Heart left ventricle (tissue), 16 donors: Measurements from ENCODE around the gene SPSB3. TPM values are rescaled to one million over a fixed set of nuclear protein-coding genes. Genes with fewer than 3 reads are reported as not detected.

ENCODE experiments used
- ATAC-seq, 4 donors: fragments of 200-7000 bp; cut with Tn5 transposase; one replicate each; pipeline ENCODE4 v1.9.1; 2020 to 2022; ENCODE audit warnings: moderate library complexity in 4 of 4, mild to moderate bottlenecking in 3 of 4, moderate number of reproducible peaks in 1 of 4
- DNase-seq, 5 donors: peaks; one replicate each; pipeline ENCODE4 v3.0.0-alpha.2; 2020
- H3K27ac ChIP-seq, 12 donors: fragments of 200-600 bp; sonication (generic) in 4 of 12; one replicate each; pipeline versions ENCODE4 v1.5.0 to v1.8.0; 2016 to 2022; ENCODE audit warnings: mild to moderate bottlenecking in 2 of 12
- H3K27me3 ChIP-seq, 9 donors: fragments of 200-600 bp; sonication (generic) in 2 of 9; one replicate each; pipeline versions ENCODE4 v1.5.1 to v1.8.0; 2016 to 2022; ENCODE audit warnings: mild to moderate bottlenecking in 3 of 9
- H3K36me3 ChIP-seq, 9 donors: fragments of 200-600 bp; sonication (generic) in 2 of 9; one replicate each; pipeline versions ENCODE4 v1.5.0 to v1.8.0; 2018 to 2022; ENCODE audit warnings: mild to moderate bottlenecking in 2 of 9
- H3K4me1 ChIP-seq, 12 donors: fragments of 200-600 bp; sonication (generic) in 4 of 12; one replicate each; pipeline versions ENCODE4 v1.5.0 to v1.8.0; 2016 to 2022; ENCODE audit warnings: mild to moderate bottlenecking in 3 of 12
- H3K4me3 ChIP-seq, 12 donors: fragments of 200-600 bp; sonication (generic) in 4 of 12; one replicate each; pipeline versions ENCODE4 v1.5.0 to v1.8.0; 2017 to 2022; ENCODE audit warnings: mild to moderate bottlenecking in 9 of 12, moderate library complexity in 4 of 12
- H3K9me3 ChIP-seq, 12 donors: fragments of 200-600 bp; sonication (generic) in 4 of 12; one replicate each; pipeline versions ENCODE4 v1.5.0 to v1.8.0; 2016 to 2022; ENCODE audit warnings: mild to moderate bottlenecking in 1 of 12
- CTCF ChIP-seq, 12 donors: fragments of 200-600 bp; sonication (generic) in 4 of 12; IDR thresholded peaks; one replicate each; pipeline versions ENCODE4 v1.5.0 to v1.8.0; 2018 to 2022; ENCODE audit warnings: antibody characterized with exemption in 12 of 12, mild to moderate bottlenecking in 5 of 12
- POLR2A ChIP-seq, 2 donors: fragments of 450-650 bp; IDR thresholded peaks; one replicate each; pipeline ENCODE4 v1.6.1; 2017; ENCODE audit warnings: antibody characterized with exemption in 2 of 2, mild to moderate bottlenecking in 2 of 2, moderate library complexity in 2 of 2
- WGBS, 4 donors: extraction: QIAGEN DNeasy Blood & Tissue Kit in 2 of 4; methylation state at CpG; one replicate each; pipeline versions ENCODE4 v1.1.5 to v1.1.7; 2013 to 2018; 5-methylcytosine and 5-hydroxymethylcytosine counted together
- intact Hi-C, 10 donors: fragments of 100-400 bp; cut with DNase I; formaldehyde crosslinking; loops; one replicate each; pipeline versions ENCODE4 v1.11.1 to v1.14.2; 2022
- polyA plus RNA-seq, 2 donors: library from polyadenylated mRNA; stranded (reverse); fragments of 200-250 nt; gene quantifications; one replicate each; pipeline ENCODE4 v1.2.3, GENCODE V29; 2013
- total RNA-seq, 9 donors: library from RNA; depleted of rRNA in 2 of 9; stranded (reverse); fragments of >200 nt in 2 of 9; fragmentation: NEBNext Ultra II Directional in 3 of 9; extraction: Animal tissue kit (Norgen Biotek cat#: 25700) in 3 of 9; gene quantifications; one replicate each; pipeline versions ENCODE4 v1.1.0 to v1.2.4, GENCODE V29; 2016 to 2023
- donor health status: ischemic (EF 13 %, LVEDD 7.1; RV severe dilation, severe dysfunction).
- donor health status: healthy with polysubstance abuse.
- donor health status: DM: no; HTN: yes; CAD: no.
- donor health status: DM: no; HTN: no; CAD: no.
- donor health status: ischemic (EF 25% LVEDD 6.9; RV normal size, moderate dysfunction).
- donor health status: ischemic (EF 25% LVEDD 5.7; RV mildly dilated, moderate dysfunction).
- donor health status: healthy.
- donor health status: DM: yes; HTN: yes; CAD: no.
- donor health status: ischemic (EF 35%, LVEDD 5.7; RV mildly dilated, moderate dysfunction).
- donor health status: nonischemic (EF 11% LVEDD 7.7; RV severe dilation, severe dysfunction).
- donor health status: DM: yes; HTN: yes; CAD: no.
- donor health status: PGD.
- donor health status: ischemic (EF 29% LVEDD 5.4; RV normal size, mild dysfunction).
- donor health status: nonischemic (EF 23%, LVEDD 6.1; RV moderate dilation, normal function).

Gene SPSB3
- total and polyA plus RNA-seq, 11 donors: 25.8 to 100 (median 32.4) TPM

- Histone ChIP-seq H3K4me1 (peaks cover 0 to 2% (median 0%) of the 10 kb centered on the region in 12 donors), H3K36me3 (peaks cover 0 to 93% (median 76%) of the 10 kb centered on the region in 9 donors), H3K27me3 (no peaks in the 10 kb centered on the region), H3K27ac (no peak overlapping the region), H3K9me3 (no peaks in the 10 kb centered on the region), H3K4me3 (no peak overlapping the region)
- DNase-seq (no peak), ATAC-seq (no peak)
- 93 to 95% (median 95%) methylated on average over 15 to 27 of the region's 27 CpGs for WGBS, 4 donors
- no peak for TF ChIP-seq POLR2A (IDR thresholded peaks at IDR 0.05)
- TF ChIP-seq CTCF (IDR thresholded peaks at IDR 0.05): no peak
- intact Hi-C loops: no loop called here
These were observed 36.0 kb upstream of the SPSB3 start for GRCh38 chr16:1818204-1818872.

GRCh38 chr16:1817716-1818115, 35.3 kb upstream of the SPSB3 start:
- TF ChIP-seq POLR2A (IDR thresholded peaks at IDR 0.05) (no peak), CTCF (IDR thresholded peaks at IDR 0.05) (no peak)
- Histone ChIP-seq H3K27ac (no peak overlapping the region), H3K27me3 (no peaks in the 10 kb centered on the region), H3K4me1 (peaks cover 0 to 5% (median 0%) of the 10 kb centered on the region in 12 donors), H3K9me3 (no peaks in the 10 kb centered on the region), H3K36me3 (peaks cover 0 to 94% (median 75%) of the 10 kb centered on the region in 9 donors), H3K4me3 (no peak overlapping the region)
- ATAC-seq: no peak
- 87 to 93% (median 93%) methylated on average over 13 to 17 of the region's 17 CpGs for WGBS, 4 donors
- intact Hi-C loops: no loop called here
- DNase-seq: no peak

GRCh38 chr16:1817276-1817589, 34.9 kb upstream of the SPSB3 start:
- Histone ChIP-seq H3K36me3 (peaks cover 0 to 89% (median 70%) of the 10 kb centered on the region in 9 donors), H3K9me3 (no peaks in the 10 kb centered on the region), H3K27ac (no peak overlapping the region), H3K4me1 (peaks cover 0 to 6% (median 0%) of the 10 kb centered on the region in 12 donors), H3K4me3 (no peak overlapping the region), H3K27me3 (no peaks in the 10 kb centered on the region)
- TF ChIP-seq POLR2A (IDR thresholded peaks at IDR 0.05): no peak
- no peak for TF ChIP-seq CTCF (IDR thresholded peaks at IDR 0.05)
- no peak for ATAC-seq
- no peak for DNase-seq
- 92 to 96% (median 95%) methylated on average over 7 to 9 of the region's 9 CpGs for WGBS, 4 donors
- intact Hi-C loops: no loop called here

GRCh38 chr16:1816396-1817275, 34.3 kb upstream of the SPSB3 start:
- H3K27me3 ChIP-seq: no peaks in the 10 kb centered on the region
- no peak for TF ChIP-seq CTCF (IDR thresholded peaks at IDR 0.05)
- TF ChIP-seq POLR2A (IDR thresholded peaks at IDR 0.05): no peak
- H3K36me3 ChIP-seq: peaks cover 0 to 83% (median 64%) of the 10 kb centered on the region in 9 donors
- no peak overlapping the region for H3K4me3 ChIP-seq
- ATAC-seq (no peak), DNase-seq (no peak)
- intact Hi-C loops: no loop called here
- H3K9me3 ChIP-seq: no peaks in the 10 kb centered on the region
- 93 to 95% (median 94%) methylated on average over 34 to 40 of the region's 40 CpGs for WGBS, 4 donors
- no peak overlapping the region for H3K27ac ChIP-seq
- peaks cover 0 to 6% (median 0%) of the 10 kb centered on the region in 12 donors for H3K4me1 ChIP-seq
